Right ventricle myocardium superior (tissue), 1 donor: Measurements from ENCODE around the gene LEFTY1. TPM values are rescaled to one million over a fixed set of nuclear protein-coding genes. Genes with fewer than 3 reads are reported as not detected.
"Not testable (repeated sequence)": the region's sequence is repeated elsewhere in the genome, so short reads cannot be mapped to it uniquely, and the experiment has no call there.

Source experiments
- ATAC-seq: fragments of 200-7000 bp; cut with Tn5 transposase; one replicate; pipeline ENCODE4 v1.9.1; 2020; ENCODE audit warnings: mild to moderate bottlenecking; ENCODE audit not compliant: poor library complexity
- DNase-seq: peaks from one replicate; pipeline ENCODE4 v3.0.0-alpha.2; 2020
- intact Hi-C: fragments of 100-400 bp; cut with DNase I; formaldehyde crosslinking; loops from one replicate; pipeline ENCODE4 v1.11.2; 2022
- long read RNA-seq: library from polyadenylated mRNA; unstranded; transcript quantifications from one replicate; pipeline ENCODE4 v2.0.0, GENCODE V29; 2021
- total RNA-seq: library from RNA; stranded (reverse); fragmentation: NEBNext Ultra II Directional; extraction: Animal tissue kit (Norgen Biotek cat#: 25700); gene quantifications from one replicate; pipeline ENCODE4 v1.2.1, GENCODE V29; 2021
- donor health status: DM: no; HTN: yes; CAD: no; lungs with severe emphysema.

Gene LEFTY1, protein sequence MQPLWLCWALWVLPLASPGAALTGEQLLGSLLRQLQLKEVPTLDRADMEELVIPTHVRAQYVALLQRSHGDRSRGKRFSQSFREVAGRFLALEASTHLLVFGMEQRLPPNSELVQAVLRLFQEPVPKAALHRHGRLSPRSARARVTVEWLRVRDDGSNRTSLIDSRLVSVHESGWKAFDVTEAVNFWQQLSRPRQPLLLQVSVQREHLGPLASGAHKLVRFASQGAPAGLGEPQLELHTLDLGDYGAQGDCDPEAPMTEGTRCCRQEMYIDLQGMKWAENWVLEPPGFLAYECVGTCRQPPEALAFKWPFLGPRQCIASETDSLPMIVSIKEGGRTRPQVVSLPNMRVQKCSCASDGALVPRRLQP
- total RNA-seq = 0.13 TPM
- long read RNA-seq = 0 reads

DNA sequence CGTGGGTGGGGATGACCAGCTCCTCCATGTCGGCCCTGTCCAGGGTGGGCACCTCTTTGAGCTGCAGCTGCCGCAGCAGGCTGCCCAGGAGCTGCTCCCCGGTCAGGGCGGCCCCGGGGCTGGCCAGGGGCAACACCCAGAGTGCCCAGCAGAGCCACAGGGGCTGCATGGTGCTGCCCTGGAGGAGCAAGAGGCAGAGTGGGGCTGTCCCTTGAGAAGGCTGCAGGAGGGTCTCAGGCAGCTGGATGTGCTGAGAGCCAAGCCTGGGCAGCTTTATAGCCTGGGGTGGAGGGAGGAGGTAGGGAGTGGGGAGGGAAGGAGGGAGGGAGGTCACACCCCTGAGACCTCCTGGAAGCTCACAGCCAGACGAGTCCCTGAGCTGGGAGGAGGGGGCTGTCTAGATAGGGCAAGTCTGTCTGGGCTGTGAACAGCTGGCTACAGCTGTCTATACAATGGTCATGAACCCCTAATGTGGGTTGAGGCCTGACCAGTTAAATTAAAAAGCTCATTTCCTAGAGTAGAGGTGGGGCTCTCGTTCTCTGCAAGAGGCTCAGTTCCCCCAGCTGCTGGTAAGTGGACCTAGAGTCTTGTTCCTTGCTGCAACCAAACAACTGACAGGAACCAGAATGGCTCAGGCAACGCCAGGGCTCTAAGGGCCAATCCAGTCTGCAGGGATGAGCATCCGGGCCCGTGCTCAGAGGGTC lies at the start of gene LEFTY1:
Gene LEFTY1, minus strand, starts transcription at position 249 of the 704 bp plus-strand sequence. Its CDS starts 80 bp downstream, at position 169.
- ATAC-seq = peak; percentile 47
- DNase-seq = no peak

GRCh38 chr1:225937048-225937968 lies 48.4 kb upstream of the LEFTY1 start:
- DNase-seq = no peak
- intact Hi-C loops = no loop called here
- no peak for ATAC-seq

More for the DNA sequence above, at the start of gene LEFTY1:
- intact Hi-C loops = no loop called here

GRCh38 chr1:225936523-225936922 lies 47.6 kb upstream of the LEFTY1 start:
- DNase-seq (no peak), ATAC-seq (no peak)
- intact Hi-C loops = no loop called here

DNA sequence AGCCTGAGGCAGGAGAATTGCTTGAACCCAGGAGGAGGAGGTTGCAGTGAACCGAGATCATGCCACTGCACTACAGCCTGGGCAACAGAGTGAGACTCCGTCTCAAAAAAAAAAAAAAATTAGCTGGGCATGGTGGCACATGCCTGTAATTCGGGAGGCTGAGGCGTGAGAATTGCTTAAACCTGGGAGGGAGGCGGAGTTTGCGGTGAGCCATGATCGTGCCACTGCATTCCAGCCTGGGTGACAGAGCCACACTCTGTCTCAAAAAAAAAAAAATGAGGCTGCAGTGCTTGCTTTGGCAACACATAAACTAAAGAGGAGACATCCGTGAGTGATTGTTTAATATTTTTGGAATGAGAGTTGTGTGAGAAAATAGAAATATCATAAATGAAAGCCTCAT lies 47.1 kb upstream of the LEFTY1 start:
- ATAC-seq, DNase-seq, intact Hi-C loops: not testable (repeated sequence)

GRCh38 chr1:225934711-225935110 lies 45.8 kb upstream of the LEFTY1 start:
- no peak for ATAC-seq

GRCh38 chr1:225933072-225933471 lies 44.1 kb upstream of the LEFTY1 start:
- intact Hi-C loops = no loop called here
- ATAC-seq = no peak
- DNase-seq = no peak

More at GRCh38 chr1:225934711-225935110, 45.8 kb upstream of the LEFTY1 start:
- DNase-seq = no peak
- intact Hi-C loops = no loop called here

- intact Hi-C loops = no loop called here
- ATAC-seq (no peak), DNase-seq (no peak)
Measured at GRCh38 chr1:225931270-225932136, 42.6 kb upstream of the LEFTY1 start.

- intact Hi-C loops = no loop called here
- ATAC-seq = no peak
- no peak for DNase-seq
Measured at GRCh38 chr1:225930566-225930965, 41.6 kb upstream of the LEFTY1 start.

GRCh38 chr1:225929462-225929861 lies 40.5 kb upstream of the LEFTY1 start:
- DNase-seq, intact Hi-C loops, ATAC-seq: not testable (repeated sequence)

DNA sequence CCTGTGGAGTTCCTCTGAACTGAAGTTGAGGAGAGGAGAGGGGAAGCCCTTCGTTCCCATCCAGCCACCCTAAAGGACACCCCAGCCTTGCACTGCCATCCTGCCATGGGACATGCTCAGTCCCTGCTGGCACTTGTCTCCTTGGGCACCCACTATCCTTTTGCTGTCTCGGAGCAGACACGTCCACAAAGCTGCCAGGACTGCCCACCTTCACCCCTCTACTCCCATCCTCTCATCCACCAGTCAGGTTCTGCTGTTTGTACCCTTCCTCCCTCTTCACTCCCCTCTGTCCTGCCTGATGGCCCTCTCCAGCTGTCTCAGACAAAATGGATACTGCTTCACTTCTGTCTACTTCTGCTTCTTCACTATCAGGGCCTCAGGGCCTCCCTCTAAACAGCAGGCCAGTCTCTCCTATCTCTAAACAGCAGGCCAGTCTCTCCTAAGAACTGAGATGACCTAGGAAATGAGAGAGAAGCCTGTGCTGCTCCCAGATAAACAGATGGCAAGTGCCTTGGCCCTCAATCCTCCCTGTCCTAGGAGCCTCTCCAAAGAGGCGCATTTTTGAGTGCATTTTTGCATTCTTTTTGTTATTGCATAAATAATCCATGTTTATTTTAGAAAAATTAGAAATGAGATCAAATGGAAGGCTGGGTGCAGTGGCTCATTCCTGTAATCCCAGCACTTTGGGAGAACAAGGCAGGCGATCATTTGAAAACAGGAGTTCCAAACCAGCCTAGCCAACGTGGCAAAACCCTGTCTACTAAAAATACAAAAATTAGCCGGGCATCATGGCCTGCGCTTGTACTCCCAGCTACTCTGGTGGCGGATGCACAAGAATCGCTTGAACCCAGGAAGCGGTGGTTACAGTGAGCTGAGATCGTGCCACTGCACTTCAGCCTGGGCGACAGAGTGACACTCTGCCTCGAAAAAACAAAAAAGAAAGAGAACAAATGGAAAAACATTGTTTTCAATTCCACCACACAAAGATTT lies 39.5 kb upstream of the LEFTY1 start:
- intact Hi-C loops = no loop called here
- no peak for ATAC-seq
- DNase-seq = peak; percentile 9

GRCh38 chr1:225926551-225927113 lies 37.7 kb upstream of the LEFTY1 start:
- intact Hi-C loops = no loop called here
- peak; percentile 0 for DNase-seq
- ATAC-seq = no peak

GRCh38 chr1:225923692-225924555 lies 35.0 kb upstream of the LEFTY1 start, which contains the start of gene PYCR2:
Gene PYCR2, minus strand, starts transcription at chr1:225924250. Its CDS starts 140 bp downstream, at chr1:225924110.
- DNase-seq = peak; percentile 98
- intact Hi-C loops = no loop called here
- peak; percentile 100 for ATAC-seq

DNA sequence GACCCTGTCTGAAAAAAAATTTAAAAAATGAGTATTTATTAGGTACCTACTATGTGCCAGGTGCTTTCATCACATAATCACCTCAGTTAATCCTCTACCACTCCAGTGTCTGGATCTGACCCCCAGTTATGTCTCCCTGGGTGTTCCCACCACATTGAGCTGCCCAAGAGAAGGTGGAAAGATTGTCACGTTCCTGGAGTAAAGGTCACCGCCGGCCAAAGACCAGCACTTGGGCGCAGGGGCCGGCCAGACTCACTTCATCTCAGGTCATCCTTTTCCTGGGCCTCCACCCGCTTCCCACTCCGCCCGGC lies 34.4 kb upstream of the LEFTY1 start:
- ATAC-seq (no peak), DNase-seq (no peak)
- intact Hi-C loops = no loop called here

DNA sequence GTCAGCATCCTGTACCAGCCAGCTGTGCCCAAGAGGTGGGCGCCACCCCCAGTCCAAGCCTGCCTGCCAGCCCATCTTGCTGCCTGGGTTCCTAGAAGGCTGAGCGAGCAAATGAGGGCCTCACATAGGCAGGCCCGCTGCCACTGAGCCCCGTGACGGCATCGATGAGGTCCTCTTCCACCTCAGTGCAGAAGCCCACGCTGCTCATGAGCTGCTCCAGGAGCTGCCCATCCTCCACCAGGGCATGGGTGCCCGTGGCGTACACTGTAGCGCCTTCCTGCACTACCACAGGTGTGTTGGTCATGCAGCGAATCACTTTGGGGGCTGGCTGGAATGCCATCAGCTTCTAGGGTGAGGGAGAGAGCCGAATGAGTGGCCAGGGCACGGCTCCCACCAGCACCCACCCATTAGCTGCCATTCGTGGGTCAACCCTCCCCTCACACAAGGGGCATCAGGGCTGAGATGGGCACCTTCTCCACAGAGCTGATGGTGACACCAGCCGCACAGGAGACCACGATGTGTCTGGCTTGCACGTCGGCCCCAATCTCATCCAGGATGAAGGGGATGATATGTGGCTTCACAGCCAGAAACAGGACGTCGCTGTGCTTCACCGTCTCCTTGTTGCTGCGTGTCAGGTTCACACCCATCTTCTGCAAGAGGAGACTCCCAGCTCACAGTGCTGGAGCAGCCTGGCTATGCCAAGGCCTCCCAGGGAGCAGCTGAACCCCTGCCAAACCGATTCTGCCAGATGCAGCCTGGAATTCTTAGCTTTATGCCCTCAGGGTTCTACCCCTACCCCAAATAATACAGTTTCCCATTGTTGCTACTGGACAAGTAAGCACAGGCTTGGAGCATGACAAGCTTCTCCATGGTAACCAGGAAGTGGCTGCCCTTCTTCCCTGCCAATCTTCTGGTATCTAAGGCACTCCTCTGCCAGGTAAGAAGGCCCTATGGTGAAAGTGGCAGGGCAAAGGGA lies 33.1 kb upstream of the LEFTY1 start:
- peak; percentile 32 for DNase-seq
- intact Hi-C loops = no loop called here
- no peak for ATAC-seq

- intact Hi-C loops = no loop called here
- DNase-seq (peak; percentile 87), ATAC-seq (no peak)
Measured at GRCh38 chr1:225919906-225920305, 31.0 kb upstream of the LEFTY1 start.
